NCI-H1930 (cell line): Measurements from ENCODE around the gene SHROOM3.

ENCODE experiments used
- DNase-seq, 2 experiments: peaks; one replicate each; lab custom pipeline; 2025; lab: John Stamatoyannopoulos, UW

Gene SHROOM3

DNA sequence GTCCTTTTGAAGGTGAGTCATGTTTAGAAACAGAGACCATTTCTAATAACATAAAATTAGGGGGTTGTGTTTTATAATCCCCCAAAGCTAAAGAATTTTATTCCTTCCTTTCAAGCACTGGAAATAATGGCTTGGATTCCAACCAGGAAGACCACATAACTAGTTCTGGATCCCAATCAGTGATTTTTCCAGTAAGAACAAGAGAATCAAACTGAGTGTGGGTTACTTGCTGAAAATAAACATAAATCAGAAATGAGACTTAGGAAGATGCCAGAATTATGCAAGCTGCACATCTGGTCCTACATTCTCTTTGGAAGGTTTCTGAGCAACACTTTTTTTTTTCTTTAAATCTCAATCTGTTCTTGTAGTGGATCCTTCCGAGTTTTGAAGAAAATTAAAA, 386.6 kb downstream of the SHROOM3 start:
- DNase-seq, result no peak

DNA sequence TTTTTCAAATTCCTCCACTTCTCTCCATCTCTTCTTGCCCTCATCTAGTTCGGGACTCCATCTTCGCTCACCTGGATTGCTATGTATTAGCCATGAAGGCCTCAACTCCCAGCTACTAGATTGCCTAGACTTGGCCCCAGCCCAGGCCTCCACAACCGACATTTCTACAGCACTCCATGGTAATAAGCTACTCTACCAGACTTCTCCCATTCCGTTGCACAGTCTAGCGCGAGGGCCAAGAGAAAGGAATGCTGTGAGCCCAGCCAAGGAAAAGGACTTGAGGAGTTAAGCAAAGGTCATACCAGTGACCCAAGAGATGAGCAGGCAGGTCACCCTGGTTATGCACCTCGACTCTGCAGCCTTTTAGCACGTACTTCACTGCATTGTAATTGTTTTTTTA, 387.3 kb downstream of the SHROOM3 start:
- no peak for DNase-seq

DNA sequence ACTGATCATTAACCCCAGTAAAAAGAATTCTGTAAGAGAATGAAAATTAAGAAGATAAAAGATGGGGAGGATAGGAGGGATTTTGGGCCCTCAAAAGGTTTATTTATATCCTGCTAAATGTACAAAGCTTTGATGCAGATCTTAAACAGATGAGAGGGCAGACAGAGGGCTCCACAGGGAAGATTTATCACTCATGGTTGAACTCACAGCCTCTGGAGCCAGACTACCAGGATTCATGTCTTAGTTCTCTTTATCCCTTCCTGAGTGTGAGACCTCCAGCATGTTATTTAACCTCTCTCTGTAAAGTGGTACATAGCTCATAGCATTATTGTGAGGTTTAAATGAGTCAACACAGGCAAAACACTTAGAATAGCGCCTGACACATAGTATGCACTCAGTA, 388.5 kb downstream of the SHROOM3 start:
- DNase-seq, result no peak

DNA sequence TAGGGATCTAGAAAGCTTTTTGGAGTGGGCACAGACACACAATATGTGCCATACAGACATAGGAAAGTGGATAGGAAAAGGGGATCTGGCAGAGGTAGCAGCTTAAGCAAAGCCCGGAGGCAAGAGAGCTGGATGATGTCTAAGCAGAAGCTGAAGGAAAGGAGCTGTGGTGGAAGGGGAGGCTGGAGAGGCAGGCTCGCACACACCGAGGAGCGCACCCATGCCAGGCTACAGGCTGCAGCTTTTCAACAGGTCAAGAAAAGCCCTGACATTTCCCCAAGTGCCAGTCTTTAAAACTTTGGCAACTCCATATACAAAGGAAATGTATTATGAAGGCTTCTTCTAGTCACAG, 395.6 kb downstream of the SHROOM3 start:
- no peak for DNase-seq

DNA sequence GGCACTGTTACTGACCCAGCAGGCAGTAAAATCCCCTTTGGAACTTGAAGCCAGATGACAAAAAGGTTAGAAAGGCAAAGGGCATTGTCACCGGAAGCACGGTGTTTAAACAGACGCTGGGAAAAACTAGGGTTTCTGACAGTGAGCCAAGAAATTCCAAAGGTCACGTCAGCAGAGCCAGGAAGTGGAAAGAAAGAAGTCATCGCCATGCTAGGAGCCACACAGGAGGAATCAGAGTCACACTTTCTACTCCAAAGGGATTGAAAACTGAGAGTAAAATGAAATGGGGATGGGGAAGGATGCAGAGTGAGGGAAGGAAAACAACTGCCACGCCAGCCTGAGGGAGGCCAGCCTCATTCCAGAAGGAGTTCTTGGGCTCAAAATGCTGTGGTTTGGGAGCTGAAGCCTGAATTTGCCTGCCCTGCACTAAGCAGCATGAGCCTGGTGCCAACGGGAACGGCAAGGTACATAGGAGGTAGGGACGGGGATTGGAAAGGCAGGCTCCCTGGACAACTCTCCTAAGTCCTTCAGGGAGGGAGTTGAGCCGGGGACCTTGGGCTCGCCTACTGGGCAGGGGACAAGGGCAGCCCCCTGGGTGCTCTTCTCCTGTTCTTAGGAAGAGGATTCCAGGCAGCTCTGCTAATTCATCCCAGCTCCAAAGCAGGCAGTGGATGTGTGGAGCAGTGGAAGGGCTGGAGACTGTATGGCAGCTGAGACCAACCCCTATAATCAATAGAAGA, 396.1 kb downstream of the SHROOM3 start:
- DNase-seq, result no peak

DNA sequence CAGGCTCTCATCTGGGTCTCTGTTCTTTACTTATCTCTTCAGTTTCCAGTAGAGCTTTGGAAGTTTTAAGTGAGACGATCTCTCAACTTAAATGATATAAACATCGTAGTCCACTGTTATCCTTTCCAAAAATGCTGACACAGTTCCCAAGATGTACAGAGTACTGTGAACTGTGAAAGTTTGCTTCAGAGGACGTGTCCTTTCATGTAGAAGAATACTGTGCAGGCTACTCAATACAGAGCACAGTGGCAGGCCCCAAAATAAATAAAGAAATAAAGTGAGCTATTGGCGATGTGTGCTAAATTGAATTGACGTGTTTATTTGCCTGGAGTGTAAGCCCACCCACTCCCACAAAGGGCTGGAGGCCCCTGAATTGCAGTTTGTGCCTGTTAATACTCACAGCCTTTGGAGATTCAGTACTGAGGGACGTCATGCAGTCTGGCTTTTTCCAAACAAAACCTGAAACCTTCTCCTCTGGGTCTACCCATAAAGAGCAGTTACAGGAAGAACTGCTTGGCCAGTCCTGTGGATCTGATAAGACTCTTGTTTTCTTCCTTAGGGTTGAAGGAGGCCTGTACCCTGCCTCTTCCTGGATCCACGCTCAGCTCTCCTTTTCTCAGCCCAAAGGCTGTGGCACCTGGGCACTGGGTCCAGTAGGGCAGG, 396.8 kb downstream of the SHROOM3 start:
- DNase-seq, result no peak
